Effector memory CD8-positive, alpha-beta T cell (primary cell): ENCODE measurements around the gene STON2.

Experiments used
- ATAC-seq: fragments of 150-1000 bp; cut with Tn5 transposase; replicated peaks from 2 replicates; pipeline ENCODE4 v1.10.0; 2021; ENCODE audit warnings: mild to moderate bottlenecking, moderate library complexity
- DNase-seq, 3 experiments: peaks; one replicate each; pipeline ENCODE4 v3.0.0; 2021
- H3K27ac Mint-ChIP-seq, 2 donors: one replicate each; pipeline ENCODE4 v1.8.0; 2022; ENCODE audit warnings: mild to moderate bottlenecking in 2 of 2, mixed read lengths in 2 of 2, moderate library complexity in 2 of 2
- H3K27me3 Mint-ChIP-seq, 2 donors: one replicate each; pipeline ENCODE4 v1.8.0; 2022; ENCODE audit warnings: mixed read lengths in 2 of 2
- H3K36me3 Mint-ChIP-seq: one replicate; pipeline ENCODE4 v1.8.0; 2022; ENCODE audit warnings: mild to moderate bottlenecking, moderate library complexity, mixed read lengths; ENCODE audit not compliant: insufficient read depth
- H3K4me1 Mint-ChIP-seq, 2 donors: one replicate each; pipeline ENCODE4 v1.8.0; 2022; ENCODE audit warnings: low read depth in 2 of 2, mixed read lengths in 2 of 2
- H3K4me3 Mint-ChIP-seq, 2 donors: one replicate each; pipeline ENCODE4 v1.8.0; 2022; ENCODE audit warnings: mild to moderate bottlenecking in 2 of 2, mixed read lengths in 2 of 2, moderate library complexity in 2 of 2
- H3K9me3 Mint-ChIP-seq, 2 donors: one replicate each; pipeline ENCODE4 v1.8.0; 2022; ENCODE audit warnings: mixed read lengths in 2 of 2

STON2 gene

GRCh38 chr14:81412779-81413178 lies 12.7 kb upstream of the STON2 start:
- Mint-ChIP-seq H3K36me3 (no peaks in the 10 kb centered on the region), H3K27me3 (peaks cover 39 to 42% of the 10 kb centered on the region in 2 donors), H3K9me3 (no peaks in the 10 kb centered on the region), H3K4me1 (no peaks in the 10 kb centered on the region), H3K27ac (no peak overlapping the region), H3K4me3 (no peak overlapping the region)
- ATAC-seq (no peak), DNase-seq (no peak)

- no peak for ATAC-seq
- Mint-ChIP-seq H3K27me3 (peaks cover 43 to 54% of the 10 kb centered on the region in 2 donors), H3K27ac (no peak overlapping the region)
Measured at GRCh38 chr14:81408595-81408994, 8.5 kb upstream of the STON2 start.

GRCh38 chr14:81406863-81407262 lies 6.7 kb upstream of the STON2 start:
- Mint-ChIP-seq H3K9me3 (no peaks in the 10 kb centered on the region), H3K4me3 (no peak overlapping the region), H3K4me1 (no peaks in the 10 kb centered on the region), H3K27ac (no peak overlapping the region), H3K27me3 (peaks cover 36 to 50% of the 10 kb centered on the region in 2 donors), H3K36me3 (no peaks in the 10 kb centered on the region)
- ATAC-seq (no peak), DNase-seq (no peak)

More at GRCh38 chr14:81408595-81408994, 8.5 kb upstream of the STON2 start:
- H3K36me3 Mint-ChIP-seq = no peaks in the 10 kb centered on the region
- no peaks in the 10 kb centered on the region for H3K4me1 Mint-ChIP-seq
- no peak for DNase-seq
- no peaks in the 10 kb centered on the region for H3K9me3 Mint-ChIP-seq
- H3K4me3 Mint-ChIP-seq = no peak overlapping the region

- no peak overlapping the region for H3K4me3 Mint-ChIP-seq
- H3K27ac Mint-ChIP-seq = no peak overlapping the region
- peaks cover 30 to 49% of the 10 kb centered on the region in 2 donors for H3K27me3 Mint-ChIP-seq
Measured at GRCh38 chr14:81402123-81402495, 2.0 kb upstream of the STON2 start.

GRCh38 chr14:81401420-81402122 lies 1.4 kb upstream of the STON2 start:
- Mint-ChIP-seq H3K4me3 (no peak overlapping the region), H3K4me1 (no peaks in the 10 kb centered on the region), H3K36me3 (no peaks in the 10 kb centered on the region), H3K27ac (no peak overlapping the region), H3K9me3 (no peaks in the 10 kb centered on the region), H3K27me3 (peaks cover 25 to 43% of the 10 kb centered on the region in 2 donors)
- ATAC-seq (no peak), DNase-seq (no peak)

More at GRCh38 chr14:81402123-81402495, 2.0 kb upstream of the STON2 start:
- Mint-ChIP-seq H3K9me3 (no peaks in the 10 kb centered on the region), H3K4me1 (no peaks in the 10 kb centered on the region), H3K36me3 (no peaks in the 10 kb centered on the region)
- no peak for DNase-seq
- no peak for ATAC-seq

GRCh38 chr14:81400852-81401251 lies 728 bp upstream of the STON2 start:
- no peaks in the 10 kb centered on the region for H3K4me1 Mint-ChIP-seq
- ATAC-seq (no peak), DNase-seq (no peak)
- H3K36me3 Mint-ChIP-seq = no peaks in the 10 kb centered on the region
- H3K9me3 Mint-ChIP-seq = no peaks in the 10 kb centered on the region
- peaks cover 20 to 37% of the 10 kb centered on the region in 2 donors for H3K27me3 Mint-ChIP-seq
- H3K4me3 Mint-ChIP-seq = no peak overlapping the region
- no peak overlapping the region for H3K27ac Mint-ChIP-seq

GRCh38 chr14:81398196-81398891 lies 1.8 kb downstream of the STON2 start:
- H3K27me3 Mint-ChIP-seq = peaks cover 8 to 28% of the 10 kb centered on the region in 2 donors
- no peaks in the 10 kb centered on the region for H3K9me3 Mint-ChIP-seq
- H3K27ac Mint-ChIP-seq = no peak overlapping the region
- no peaks in the 10 kb centered on the region for H3K4me1 Mint-ChIP-seq
- H3K4me3 Mint-ChIP-seq = no peak overlapping the region
- ATAC-seq (no peak), DNase-seq (no peak)
- no peaks in the 10 kb centered on the region for H3K36me3 Mint-ChIP-seq

- no peaks in the 10 kb centered on the region for H3K36me3 Mint-ChIP-seq
- H3K27me3 Mint-ChIP-seq = peaks cover 17 to 20% of the 10 kb centered on the region in 2 donors
- ATAC-seq (no peak), DNase-seq (no peak)
- no peaks in the 10 kb centered on the region for H3K4me1 Mint-ChIP-seq
- H3K27ac Mint-ChIP-seq = no peak overlapping the region
- no peaks in the 10 kb centered on the region for H3K9me3 Mint-ChIP-seq
- no peak overlapping the region for H3K4me3 Mint-ChIP-seq
Measured at GRCh38 chr14:81396113-81396512, 4.0 kb downstream of the STON2 start.

- H3K4me1 Mint-ChIP-seq = no peaks in the 10 kb centered on the region
- no peak overlapping the region for H3K4me3 Mint-ChIP-seq
- H3K27ac Mint-ChIP-seq = no peak overlapping the region
- H3K9me3 Mint-ChIP-seq = no peaks in the 10 kb centered on the region
- DNase-seq (no peak), ATAC-seq (no peak)
- H3K27me3 Mint-ChIP-seq = peaks cover 16 to 21% of the 10 kb centered on the region in 2 donors
- H3K36me3 Mint-ChIP-seq = no peaks in the 10 kb centered on the region
Measured at GRCh38 chr14:81394739-81395138, 5.4 kb downstream of the STON2 start.

GRCh38 chr14:81392976-81393643 lies 7.0 kb downstream of the STON2 start:
- DNase-seq (no peak), ATAC-seq (no peak)
- Mint-ChIP-seq H3K27ac (no peak overlapping the region), H3K27me3 (peaks cover 24 to 33% of the 10 kb centered on the region in 2 donors), H3K4me3 (no peak overlapping the region), H3K9me3 (no peaks in the 10 kb centered on the region), H3K36me3 (no peaks in the 10 kb centered on the region), H3K4me1 (no peaks in the 10 kb centered on the region)

- ATAC-seq = no peak
- H3K36me3 Mint-ChIP-seq = no peaks in the 10 kb centered on the region
- no peak overlapping the region for H3K4me3 Mint-ChIP-seq
- H3K27ac Mint-ChIP-seq = no peak overlapping the region
- peaks cover 26 to 33% of the 10 kb centered on the region in 2 donors for H3K27me3 Mint-ChIP-seq
- no peak for DNase-seq
- H3K4me1 Mint-ChIP-seq = no peaks in the 10 kb centered on the region
- H3K9me3 Mint-ChIP-seq = no peaks in the 10 kb centered on the region
Measured at GRCh38 chr14:81392052-81392451, 8.1 kb downstream of the STON2 start.

- ATAC-seq = no peak
- no peak for DNase-seq
- no peaks in the 10 kb centered on the region for H3K9me3 Mint-ChIP-seq
- H3K27ac Mint-ChIP-seq = no peak overlapping the region
- H3K27me3 Mint-ChIP-seq = peaks cover 33 to 34% of the 10 kb centered on the region in 2 donors
- no peaks in the 10 kb centered on the region for H3K36me3 Mint-ChIP-seq
- H3K4me1 Mint-ChIP-seq = no peaks in the 10 kb centered on the region
- H3K4me3 Mint-ChIP-seq = no peak overlapping the region
Measured at GRCh38 chr14:81390696-81391095, 9.4 kb downstream of the STON2 start.

GRCh38 chr14:81388336-81388735 lies 11.8 kb downstream of the STON2 start:
- Mint-ChIP-seq H3K4me3 (no peak overlapping the region), H3K36me3 (no peaks in the 10 kb centered on the region), H3K27ac (no peak overlapping the region), H3K4me1 (no peaks in the 10 kb centered on the region), H3K27me3 (peaks cover 25 to 41% of the 10 kb centered on the region in 2 donors), H3K9me3 (no peaks in the 10 kb centered on the region)
- DNase-seq = no peak
- no peak for ATAC-seq
